ENCODE measurements around the gene PPP1R1C. TPM values are rescaled to one million over a fixed set of nuclear protein-coding genes. Genes with fewer than 3 reads are reported as not detected.

Gene PPP1R1C
- total and polyA plus RNA-seq, 2 of the 13 experiments (the other 11 are each of a cell fraction or from before 2014, with no cell fraction given), result 1.5 to 3.5 TPM

GRCh38 chr2:182081602-182082260, 96.1 kb downstream of the PPP1R1C start:
- Histone ChIP-seq H3K4me3 (replicated peaks in 1 of 3; ENCODE audit: insufficient read depth in 1 of 3, low read depth in 2 of 3, low read length in 3 of 3) (no peak overlapping the region), H3K9me3 (ENCODE audit: low read length) (no peaks in the 10 kb centered on the region), H2AFZ (ENCODE audit: low read length) (no peak overlapping the region), H4K20me1 (ENCODE audit: insufficient read depth, low read length) (no peaks in the 10 kb centered on the region), H3K27ac (ENCODE audit: extremely low read length, insufficient read depth, low read length) (no peak overlapping the region), H3K36me3 (replicated peaks in 1 of 2; ENCODE audit: control insufficient read depth in 1 of 2, insufficient read depth in 2 of 2, low read length in 2 of 2) (no peaks in the 10 kb centered on the region), H3K9ac (ENCODE audit: insufficient read depth, low read depth, low read length) (no peak overlapping the region), H3K4me1 (ENCODE audit: insufficient read depth, low read length) (no peaks in the 10 kb centered on the region), H3K4me2 (ENCODE audit: low read depth, low read length) (no peak overlapping the region), H3K79me2 (ENCODE audit: insufficient read depth, low read length) (no peaks in the 10 kb centered on the region), H3K27me3 (ENCODE audit: control insufficient read depth in 1 of 2, insufficient read depth in 2 of 2, low read length in 2 of 2) (no peaks in the 10 kb centered on the region)
- DNase-seq (ENCODE audit: low spot score) (no peak), ATAC-seq (no peak), FAIRE-seq (no peak)
- in situ Hi-C loops (cut with HindIII; ENCODE audit: extremely low pct_ligation_motif_present, low pct_unique_long_range_greater_than_20kb) (no loop called here), intact Hi-C loops (cut with micrococcal nuclease; ENCODE audit: unreplicated experiment) (no loop called here)
- ChIA-PET CTCF (ENCODE audit: low intra/inter-chr PET ratio, low total read pairs) (no interaction called here), POLR2A (no interaction called here)
- WGBS (ENCODE audit: low lambda C conversion rate), result 34% methylated on average over 4 of the region's 4 CpGs
- no TSS peak for BruUV-seq (replicated peaks)
- no peak for TF ChIP-seq KLF13 (CRISPR knock-in tag; IDR thresholded peaks at IDR 0.05)
- no peak for TF ChIP-seq ATF2 (CRISPR knock-in tag; IDR thresholded peaks at IDR 0.05)
- TF ChIP-seq NFE2 (CRISPR knock-in tag; IDR thresholded peaks at IDR 0.05), result no peak
- TF ChIP-seq ZNF558 (CRISPR knock-in tag; IDR thresholded peaks at IDR 0.05; ENCODE audit: borderline replicate concordance), result no peak
- no peak for TF ChIP-seq HNF4A (CRISPR knock-in tag; IDR thresholded peaks at IDR 0.05)
- no peak for TF ChIP-seq ZNF691 (CRISPR knock-in tag; IDR thresholded peaks at IDR 0.05; ENCODE audit: borderline replicate concordance, low read depth)
- TF ChIP-seq ZNF430 (CRISPR knock-in tag; IDR thresholded peaks at IDR 0.05), result no peak
- no peak for TF ChIP-seq ZNF335 (CRISPR knock-in tag; IDR thresholded peaks at IDR 0.05)
- no peak for TF ChIP-seq FOSL2 (CRISPR knock-in tag; IDR thresholded peaks at IDR 0.05)
- TF ChIP-seq FOXA1 (IDR thresholded peaks at IDR 0.05), result no peak
- no peak for TF ChIP-seq FOXA1 (CRISPR knock-in tag; IDR thresholded peaks at IDR 0.05)
- TF ChIP-seq NFKB2 (CRISPR knock-in tag; IDR thresholded peaks at IDR 0.05; ENCODE audit: borderline replicate concordance), result no peak
- no peak for TF ChIP-seq HIVEP1 (CRISPR knock-in tag; IDR thresholded peaks at IDR 0.05)
- no peak for TF ChIP-seq ZNF687 (CRISPR knock-in tag; IDR thresholded peaks at IDR 0.05)
- no peak for TF ChIP-seq FLYWCH1 (CRISPR knock-in tag; IDR thresholded peaks at IDR 0.05)
- no peak for TF ChIP-seq ZSCAN5A (CRISPR knock-in tag; IDR thresholded peaks at IDR 0.05; ENCODE audit: borderline replicate concordance)
- TF ChIP-seq ZFP62 (CRISPR knock-in tag; IDR thresholded peaks at IDR 0.05), result no peak
